Breast epithelium (tissue), 4 donors: ENCODE measurements around the gene PDE6B. TPM values are rescaled to one million over a fixed set of nuclear protein-coding genes. Genes with fewer than 3 reads are reported as not detected.

Experiments
- DNase-seq, 2 donors: peaks; one replicate each; pipeline ENCODE4 v3.0.0-alpha.2; 2019; ENCODE audit warnings: low spot score in 2 of 2
- H3K27ac ChIP-seq, 2 donors: fragments of 200-600 bp; sonication (generic) in 1 of 2; one replicate each; pipeline ENCODE4 v1.5.1; 2016 to 2019; ENCODE audit warnings: mild to moderate bottlenecking in 1 of 2
- H3K27me3 ChIP-seq, 2 donors: fragments of 200-600 bp; sonication (generic) in 1 of 2; one replicate each; pipeline versions ENCODE4 v1.5.1 to v1.6.0; 2017 to 2019; ENCODE audit warnings: control low read depth in 1 of 2, mild to moderate bottlenecking in 1 of 2
- H3K36me3 ChIP-seq: fragments of 200-600 bp; one replicate; pipeline ENCODE4 v1.5.1; 2019
- H3K4me1 ChIP-seq, 2 donors: fragments of 200-600 bp; sonication (generic); one replicate each; pipeline ENCODE4 v1.5.1; 2016 to 2019; ENCODE audit warnings: control low read depth in 1 of 2
- H3K4me3 ChIP-seq, 3 donors: fragments of 200-600 bp; sonication (generic); 1 replicate in 2 of 3; 2 replicates in 1 of 3; pipeline ENCODE4 v1.5.1; 2016 to 2019; ENCODE audit warnings: mild to moderate bottlenecking in 3 of 3, moderate library complexity in 2 of 3
- H3K9me3 ChIP-seq, 2 donors: fragments of 200-600 bp; sonication (generic) in 1 of 2; one replicate each; pipeline ENCODE4 v1.5.1; 2016 to 2019; ENCODE audit warnings: control low read depth in 1 of 2
- CTCF ChIP-seq, 3 donors: fragments of 450-650 bp; IDR thresholded peaks; one replicate each; pipeline ENCODE4 v1.5.1; 2016 to 2017; ENCODE audit warnings: antibody characterized with exemption in 3 of 3, mild to moderate bottlenecking in 3 of 3, moderate library complexity in 3 of 3
- POLR2A ChIP-seq: fragments of 450-650 bp; IDR thresholded peaks from one replicate; pipeline ENCODE4 v1.6.1; 2016; ENCODE audit warnings: antibody characterized with exemption, mild to moderate bottlenecking, moderate library complexity
- POLR2AphosphoS5 ChIP-seq, 3 donors: sonication (generic); formaldehyde crosslinking; IDR thresholded peaks; one replicate each; pipeline ENCODE4 v1.6.1; 2017; ENCODE audit warnings: antibody characterized with exemption in 3 of 3
- intact Hi-C: fragments of 100-400 bp; cut with DNase I; formaldehyde crosslinking; loops from one replicate; pipeline ENCODE4 v1.15.1; 2023; ENCODE audit warnings: low total_unique reads
- total RNA-seq, 3 donors: library from RNA; depleted of rRNA; stranded (reverse); fragments of >200 nt; gene quantifications; one replicate each; pipeline ENCODE4 v1.1.0, GENCODE V29; 2016

The PDE6B gene
- total RNA-seq, 3 donors from 2014 or later: 2.7 to 10.2 (median 8.5) TPM

DNA sequence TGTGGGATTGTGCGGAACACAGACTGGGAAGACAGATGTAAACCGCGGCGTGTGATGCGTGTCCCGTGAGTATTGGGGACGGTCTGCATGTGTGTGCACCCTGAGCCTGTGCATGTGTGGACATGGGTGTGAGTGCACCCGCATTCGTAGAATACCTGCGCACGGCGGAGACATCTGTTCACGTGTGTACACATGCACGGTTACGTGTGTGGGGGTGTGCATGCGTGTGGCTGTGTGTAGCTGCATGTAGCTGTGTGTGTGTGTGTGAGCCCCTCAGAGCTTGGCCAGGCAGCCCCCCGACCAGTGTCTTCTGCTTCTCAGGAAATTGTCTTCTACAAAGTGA lies 29.1 kb downstream of the PDE6B start:
- H3K27me3 ChIP-seq: peaks cover 0 to 52% of the 10 kb centered on the region in 2 donors
- DNase-seq: no peak
- TF ChIP-seq POLR2A: no peak
- no peak for TF ChIP-seq POLR2AphosphoS5 (IDR thresholded peaks at IDR 0.05)
- TF ChIP-seq CTCF (IDR thresholded peaks at IDR 0.05): no peak
- H3K36me3 ChIP-seq: no peaks in the 10 kb centered on the region
- H3K4me1 ChIP-seq: no peaks in the 10 kb centered on the region
- intact Hi-C loops: loop anchor here (10.0 kb wide), 1 partner anchor 910 kb away; no protein-coding TSS in a partner anchor
- H3K4me3 ChIP-seq: no peak overlapping the region
- H3K27ac ChIP-seq: no peak overlapping the region
- no peaks in the 10 kb centered on the region for H3K9me3 ChIP-seq

DNA sequence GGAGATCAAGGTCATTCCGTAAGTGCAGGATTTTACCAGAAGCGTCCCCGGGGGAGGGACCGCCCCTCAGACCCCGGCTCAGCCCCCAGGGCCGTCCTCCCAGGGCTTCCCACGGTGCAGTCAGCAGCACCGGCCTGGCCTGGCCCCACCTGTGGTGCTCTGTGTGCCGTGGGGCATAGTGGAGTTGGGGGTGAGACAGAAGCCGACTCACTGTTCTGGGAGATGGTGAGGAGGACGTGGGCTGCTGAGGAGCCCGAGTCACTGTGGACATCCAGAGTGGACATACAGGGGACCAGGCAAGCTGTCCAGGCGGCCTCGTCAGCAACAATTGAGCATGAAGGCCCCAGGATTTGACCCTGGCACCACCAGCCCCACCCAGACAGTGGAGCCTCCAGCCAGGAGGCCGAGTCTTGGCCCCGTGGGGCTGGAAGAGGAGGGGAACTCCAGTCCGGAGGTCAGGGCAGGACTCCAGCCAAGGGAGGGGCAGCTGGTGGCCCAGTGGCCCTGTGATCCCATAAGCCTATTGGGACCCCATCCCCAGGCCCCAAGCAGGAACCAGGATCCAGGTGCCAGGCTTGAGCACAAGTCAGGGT lies 29.6 kb downstream of the PDE6B start:
- no peak overlapping the region for H3K27ac ChIP-seq
- H3K27me3 ChIP-seq: peaks cover 0 to 47% of the 10 kb centered on the region in 2 donors
- H3K4me3 ChIP-seq: no peak overlapping the region
- no peaks in the 10 kb centered on the region for H3K9me3 ChIP-seq
- no peaks in the 10 kb centered on the region for H3K36me3 ChIP-seq
- no peak for TF ChIP-seq CTCF (IDR thresholded peaks at IDR 0.05)
- intact Hi-C loops: loop anchor here (10.0 kb wide), 1 partner anchor 910 kb away; no protein-coding TSS in a partner anchor
- H3K4me1 ChIP-seq: no peaks in the 10 kb centered on the region
- DNase-seq: no peak

DNA sequence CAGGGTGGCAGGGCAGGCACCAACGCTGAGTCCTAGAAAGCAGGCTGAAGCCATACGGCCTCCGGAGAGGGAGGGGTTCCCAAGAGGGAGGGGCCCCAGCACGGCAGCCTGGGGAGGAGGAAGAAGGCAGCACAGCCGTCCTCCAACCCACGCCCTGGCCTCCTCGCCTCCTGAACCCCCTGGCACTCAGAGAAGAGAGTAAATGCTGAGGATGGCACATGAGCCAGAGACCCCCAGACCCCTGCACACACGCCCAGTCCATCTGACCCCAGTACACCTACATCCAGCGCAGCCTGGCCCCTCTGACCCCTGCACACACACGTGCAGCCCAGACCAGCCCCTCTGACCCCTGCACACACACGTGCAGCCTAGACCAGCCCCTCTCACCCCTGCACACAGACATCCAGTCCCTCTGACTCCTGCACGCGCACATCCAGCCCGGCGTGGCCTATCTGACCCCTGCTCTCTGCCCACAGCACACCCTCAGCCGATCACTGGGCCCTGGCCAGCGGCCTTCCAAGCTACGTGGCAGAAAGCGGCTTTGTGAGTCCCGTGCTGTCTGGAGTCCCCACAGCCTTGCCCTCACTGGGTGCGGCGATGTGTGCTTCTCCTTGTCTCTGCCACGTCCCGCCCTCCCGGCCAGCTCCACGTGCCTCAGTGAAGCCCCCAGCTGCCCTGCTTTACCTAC lies 30.2 kb downstream of the PDE6B start:
- Histone ChIP-seq H3K9me3 (no peaks in the 10 kb centered on the region), H3K27me3 (peaks cover 0 to 41% of the 10 kb centered on the region in 2 donors), H3K36me3 (no peaks in the 10 kb centered on the region), H3K27ac (no peak overlapping the region), H3K4me1 (no peaks in the 10 kb centered on the region), H3K4me3 (no peak overlapping the region)
- TF ChIP-seq POLR2A: no peak
- no peak for TF ChIP-seq POLR2AphosphoS5 (IDR thresholded peaks at IDR 0.05)
- no peak for TF ChIP-seq CTCF (IDR thresholded peaks at IDR 0.05)
- intact Hi-C loops: loop anchor here (10.0 kb wide), 1 partner anchor 909 kb away; no protein-coding TSS in a partner anchor
- no peak for DNase-seq

- Histone ChIP-seq H3K4me1 (no peaks in the 10 kb centered on the region), H3K9me3 (no peaks in the 10 kb centered on the region), H3K36me3 (no peaks in the 10 kb centered on the region), H3K27ac (no peak overlapping the region), H3K27me3 (peaks cover 0 to 30% of the 10 kb centered on the region in 2 donors), H3K4me3 (no peak overlapping the region)
- intact Hi-C loops: loop anchor here (10.0 kb wide), 1 partner anchor 908 kb away; no protein-coding TSS in a partner anchor
- no peak for DNase-seq
- TF ChIP-seq CTCF (IDR thresholded peaks at IDR 0.05): no peak
Observed at GRCh38 chr4:656436-657337, 31.3 kb downstream of the PDE6B start.
